HG02852 (cell line): ENCODE results near the gene NDRG3.
"Not testable (repeated sequence)": the region's sequence is repeated elsewhere in the genome, so short reads cannot be mapped to it uniquely, and the experiment has no call there.

Experiments used
- ATAC-seq: cut with Tn5 transposase; IDR thresholded peaks from one replicate; pipeline ENCODE4 v1.9.1; 2021; ENCODE audit warnings: mild to moderate bottlenecking, moderate library complexity; ENCODE audit not compliant: unreplicated experiment

NDRG3 gene

DNA sequence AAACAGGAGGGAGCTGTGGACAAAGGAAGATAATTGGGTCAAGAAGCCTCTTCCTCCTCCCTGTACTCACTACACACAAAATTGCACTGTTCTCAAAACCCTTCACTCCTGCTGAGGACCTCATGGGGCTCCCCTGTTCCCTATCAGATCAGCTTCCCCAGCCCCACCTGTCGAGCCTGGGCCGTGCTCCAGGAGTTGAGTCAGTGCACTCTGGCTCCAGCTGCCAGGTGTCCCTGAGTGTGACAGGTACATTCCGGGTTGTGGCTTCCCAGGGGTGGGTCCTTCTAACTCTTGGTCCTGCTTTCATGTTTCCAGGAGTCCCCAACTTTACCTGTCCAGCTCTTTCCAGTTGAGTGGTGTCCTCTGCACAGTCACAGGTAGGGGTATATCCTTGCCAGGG, 131.9 kb downstream of the NDRG3 start:
- ATAC-seq, result no peak

- no peak for ATAC-seq
Observed at GRCh38 chr20:36611625-36612024, 134.3 kb downstream of the NDRG3 start.

- ATAC-seq, result not testable (repeated sequence)
Observed at GRCh38 chr20:36608388-36608728, 137.5 kb downstream of the NDRG3 start.

DNA sequence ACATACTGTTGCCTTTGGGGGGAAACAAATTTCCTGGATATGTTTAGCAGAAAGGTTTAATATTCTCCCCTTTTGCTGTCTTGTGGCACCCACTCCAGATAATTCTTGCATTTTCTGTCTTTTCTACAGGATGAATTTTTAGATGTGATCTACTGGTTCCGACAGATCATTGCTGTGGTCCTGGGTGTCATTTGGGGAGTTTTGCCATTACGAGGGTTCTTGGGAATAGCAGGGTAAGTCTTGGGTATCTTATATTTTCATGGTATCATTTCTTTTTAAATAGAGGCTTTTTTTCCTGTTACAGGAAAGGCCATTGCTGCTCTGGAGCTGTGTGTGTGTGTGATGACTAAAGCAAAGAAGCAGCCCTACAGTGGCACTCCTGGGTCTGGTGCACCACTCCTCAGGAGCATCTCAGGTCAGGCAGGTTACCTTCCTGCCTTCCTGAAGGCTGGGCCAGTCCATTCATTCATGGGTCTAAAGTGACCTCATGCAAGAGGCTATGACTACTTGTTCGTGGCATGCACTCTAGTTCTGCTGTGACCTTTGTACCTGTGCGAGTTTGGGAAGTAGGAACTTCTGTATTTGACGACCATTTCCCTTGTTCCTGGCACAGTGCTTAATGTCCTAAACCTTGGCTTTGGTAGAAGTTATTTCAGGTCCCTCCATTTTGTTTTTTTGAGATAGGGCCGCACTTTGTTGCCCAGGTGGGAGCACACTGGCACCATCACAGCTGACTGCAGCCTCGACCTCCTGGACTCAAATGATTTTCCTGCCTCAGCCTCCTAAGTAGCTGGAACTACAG, 138.1 kb downstream of the NDRG3 start:
- no peak for ATAC-seq

- peak; percentile 13 for ATAC-seq
Observed at GRCh38 chr20:36606158-36607066, 139.5 kb downstream of the NDRG3 start.

DNA sequence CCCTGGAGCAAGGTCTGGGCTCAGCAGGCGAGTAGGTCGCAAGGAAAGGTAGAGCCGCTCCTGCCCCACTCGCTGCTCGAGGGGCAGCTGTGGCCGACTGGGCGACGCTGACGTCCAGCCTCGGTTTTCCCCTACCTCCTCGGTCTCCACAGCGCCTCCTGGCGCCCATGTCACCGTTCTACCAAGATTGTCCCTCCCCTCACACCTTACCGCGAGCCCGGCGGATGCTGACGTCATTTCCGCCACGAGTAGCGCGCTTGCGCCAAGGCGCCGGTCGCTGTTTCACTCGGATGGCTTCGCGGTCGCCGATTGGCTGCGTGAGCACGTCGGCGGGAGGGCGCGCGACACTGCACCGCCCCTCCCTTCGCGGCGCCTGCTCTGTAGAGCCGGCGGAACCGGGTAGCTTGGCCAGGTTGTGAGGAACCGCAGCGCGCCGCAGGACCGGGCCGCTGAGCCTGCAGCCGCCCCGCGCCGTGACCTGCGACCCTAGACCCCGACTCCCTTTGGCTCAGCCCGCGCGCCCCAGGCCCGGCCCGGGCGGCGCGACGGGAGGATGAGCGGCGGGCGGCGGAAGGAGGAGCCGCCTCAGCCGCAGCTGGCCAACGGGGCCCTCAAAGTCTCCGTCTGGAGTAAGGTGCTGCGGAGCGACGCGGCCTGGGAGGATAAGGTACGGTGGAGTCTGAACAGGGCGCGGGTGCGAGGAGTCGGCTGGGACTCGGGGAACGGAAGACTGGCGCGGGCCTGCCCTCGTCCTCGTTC, 140.3 kb downstream of the NDRG3 start, which contains the start of gene RAB5IF:
Gene RAB5IF, plus strand, starts transcription at position 381 of the 759 bp plus-strand sequence. Its CDS starts 173 bp downstream, at position 554.
- peak; percentile 84 for ATAC-seq

DNA sequence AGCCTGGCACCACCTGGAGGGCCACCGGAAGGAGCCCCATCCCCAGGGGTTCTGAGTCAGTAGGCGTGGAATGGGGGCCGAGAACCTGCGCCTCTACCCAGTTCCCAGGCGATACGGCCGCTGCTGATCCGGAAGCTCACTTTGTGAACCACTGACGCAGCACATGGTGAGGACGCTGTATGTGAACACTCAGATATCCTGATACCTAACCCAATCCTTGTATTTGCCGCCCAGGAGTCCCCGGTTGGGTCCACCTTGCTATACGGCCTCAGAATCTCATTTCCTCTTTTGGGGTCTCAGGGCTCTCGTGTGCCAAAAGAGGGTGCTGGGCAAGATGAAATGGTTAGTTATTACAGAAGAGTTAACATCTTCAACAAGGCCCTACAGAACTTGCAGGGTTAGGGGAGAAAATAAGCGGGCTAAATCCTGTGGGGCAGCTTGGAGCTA, 140.9 kb downstream of the NDRG3 start:
- ATAC-seq, result peak; percentile 24
